ENCODE results near the gene SESTD1. TPM values are rescaled to one million over a fixed set of nuclear protein-coding genes. Genes with fewer than 3 reads are reported as not detected.

Gene SESTD1
- total RNA-seq, 1 donor from 2014 or later, result 19.4 TPM

DNA sequence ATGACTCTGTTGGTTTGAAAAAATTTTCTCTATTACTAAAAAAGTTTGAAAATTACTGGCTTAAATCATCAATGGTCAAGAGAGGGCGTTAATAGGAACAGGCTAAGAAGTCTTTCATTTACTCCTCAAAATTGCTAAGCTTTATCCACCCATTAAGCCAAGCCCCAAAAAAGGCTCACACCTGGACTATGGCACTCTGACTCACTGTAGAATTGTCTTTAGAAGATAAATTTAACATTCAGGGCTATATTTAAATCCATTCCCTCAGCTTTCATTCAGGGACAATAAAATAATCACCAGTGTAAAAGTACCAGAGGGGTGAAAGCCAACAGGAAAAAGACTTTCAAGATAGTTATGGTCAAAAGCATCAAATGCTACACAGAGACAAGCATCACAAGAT lies 80.0 kb downstream of the SESTD1 start:
- DNase-seq (ENCODE audit: low read depth) (no peak), FAIRE-seq (no peak)
- Histone ChIP-seq H3K27ac (ENCODE audit: low read depth, low read length) (no peak overlapping the region), H3K4me3 (ENCODE audit: insufficient read depth, low read depth, low read length) (no peak overlapping the region), H3K4me2 (ENCODE audit: low read length) (no peak overlapping the region), H3K27me3 (ENCODE audit: insufficient read depth, low read length) (no peaks in the 10 kb centered on the region), H4K20me1 (ENCODE audit: insufficient read depth, low read length) (peaks cover 7% of the 10 kb centered on the region), H3K36me3 (ENCODE audit: insufficient read depth, low read length) (no peaks in the 10 kb centered on the region), H3K9ac (ENCODE audit: low read length) (no peak overlapping the region), H3K79me2 (ENCODE audit: insufficient read depth, low read length) (peaks cover 24% of the 10 kb centered on the region), H3K4me1 (ENCODE audit: insufficient read depth, low read length) (no peaks in the 10 kb centered on the region), H2AFZ (ENCODE audit: low read depth, low read length) (no peak overlapping the region), H3K9me3 (ENCODE audit: insufficient read depth, low read depth, low read length) (no peaks in the 10 kb centered on the region)
- TF ChIP-seq EZH2 (IDR thresholded peaks at IDR 0.05; ENCODE audit: insufficient read depth, low read length), result no peak
- TF ChIP-seq, protein P1, sequence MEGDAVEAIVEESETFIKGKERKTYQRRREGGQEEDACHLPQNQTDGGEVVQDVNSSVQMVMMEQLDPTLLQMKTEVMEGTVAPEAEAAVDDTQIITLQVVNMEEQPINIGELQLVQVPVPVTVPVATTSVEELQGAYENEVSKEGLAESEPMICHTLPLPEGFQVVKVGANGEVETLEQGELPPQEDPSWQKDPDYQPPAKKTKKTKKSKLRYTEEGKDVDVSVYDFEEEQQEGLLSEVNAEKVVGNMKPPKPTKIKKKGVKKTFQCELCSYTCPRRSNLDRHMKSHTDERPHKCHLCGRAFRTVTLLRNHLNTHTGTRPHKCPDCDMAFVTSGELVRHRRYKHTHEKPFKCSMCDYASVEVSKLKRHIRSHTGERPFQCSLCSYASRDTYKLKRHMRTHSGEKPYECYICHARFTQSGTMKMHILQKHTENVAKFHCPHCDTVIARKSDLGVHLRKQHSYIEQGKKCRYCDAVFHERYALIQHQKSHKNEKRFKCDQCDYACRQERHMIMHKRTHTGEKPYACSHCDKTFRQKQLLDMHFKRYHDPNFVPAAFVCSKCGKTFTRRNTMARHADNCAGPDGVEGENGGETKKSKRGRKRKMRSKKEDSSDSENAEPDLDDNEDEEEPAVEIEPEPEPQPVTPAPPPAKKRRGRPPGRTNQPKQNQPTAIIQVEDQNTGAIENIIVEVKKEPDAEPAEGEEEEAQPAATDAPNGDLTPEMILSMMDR (IDR thresholded peaks at IDR 0.05; ENCODE audit: insufficient read depth, low read depth, low read length), result no peak
- H3K27me3 Mint-ChIP-seq (ENCODE audit: low read depth, unreplicated experiment), result no peaks in the 10 kb centered on the region
- H3K4me1 Mint-ChIP-seq (ENCODE audit: low read depth, unreplicated experiment), result peaks cover 6% of the 10 kb centered on the region
- H3K9me3 Mint-ChIP-seq (ENCODE audit: unreplicated experiment), result peaks cover 5% of the 10 kb centered on the region
- H3K27ac Mint-ChIP-seq (ENCODE audit: unreplicated experiment), result no peak overlapping the region
- H3K4me3 Mint-ChIP-seq (ENCODE audit: unreplicated experiment), result no peak overlapping the region
- H3K36me3 Mint-ChIP-seq (ENCODE audit: low read depth, unreplicated experiment), result peaks cover 10% of the 10 kb centered on the region

DNA sequence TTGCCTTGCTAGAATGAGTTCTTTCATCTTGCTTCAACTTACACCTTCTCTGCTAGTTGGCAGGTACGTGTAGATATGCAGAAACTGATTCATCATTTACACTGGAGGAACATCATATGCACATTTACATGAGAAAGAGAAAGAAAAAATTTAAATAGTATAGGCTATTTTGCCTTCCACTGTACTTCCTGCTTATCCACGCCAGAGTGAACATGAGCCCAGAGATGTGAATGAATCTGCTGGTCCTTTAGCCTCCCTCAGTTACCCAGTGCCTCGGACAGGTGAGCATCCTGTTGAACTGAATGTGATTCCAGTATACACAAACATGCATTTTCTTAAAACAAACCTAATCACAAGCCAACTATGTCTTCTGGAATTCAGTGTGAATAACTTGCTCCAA lies 83.6 kb downstream of the SESTD1 start:
- H3K79me2 ChIP-seq (ENCODE audit: insufficient read depth, low read length), result peaks cover 5% of the 10 kb centered on the region
- no peak overlapping the region for H3K4me3 ChIP-seq (ENCODE audit: insufficient read depth, low read depth, low read length)
- DNase-seq (ENCODE audit: low read depth) (no peak), FAIRE-seq (no peak)
- H3K27ac ChIP-seq (ENCODE audit: low read depth, low read length), result no peak overlapping the region
- no peak overlapping the region for H2AFZ ChIP-seq (ENCODE audit: low read depth, low read length)
- H4K20me1 ChIP-seq (ENCODE audit: insufficient read depth, low read length), result no peaks in the 10 kb centered on the region
- TF ChIP-seq EZH2 (IDR thresholded peaks at IDR 0.05; ENCODE audit: insufficient read depth, low read length), result no peak
- TF ChIP-seq, protein P1 (IDR thresholded peaks at IDR 0.05; ENCODE audit: insufficient read depth, low read depth, low read length), result no peak
- no peaks in the 10 kb centered on the region for H3K27me3 ChIP-seq (ENCODE audit: insufficient read depth, low read length)
- no peak overlapping the region for H3K4me3 Mint-ChIP-seq (ENCODE audit: unreplicated experiment)
- H3K9me3 Mint-ChIP-seq (ENCODE audit: unreplicated experiment), result no peaks in the 10 kb centered on the region
- no peak overlapping the region for H3K9ac ChIP-seq (ENCODE audit: low read length)
- H3K4me1 ChIP-seq (ENCODE audit: insufficient read depth, low read length), result no peaks in the 10 kb centered on the region
- H3K4me1 Mint-ChIP-seq (ENCODE audit: low read depth, unreplicated experiment), result peaks cover 4% of the 10 kb centered on the region
- H3K27me3 Mint-ChIP-seq (ENCODE audit: low read depth, unreplicated experiment), result no peaks in the 10 kb centered on the region
- no peaks in the 10 kb centered on the region for H3K36me3 Mint-ChIP-seq (ENCODE audit: low read depth, unreplicated experiment)
- H3K9me3 ChIP-seq (ENCODE audit: insufficient read depth, low read depth, low read length), result no peaks in the 10 kb centered on the region
- H3K36me3 ChIP-seq (ENCODE audit: insufficient read depth, low read length), result no peaks in the 10 kb centered on the region
- H3K4me2 ChIP-seq (ENCODE audit: low read length), result no peak overlapping the region
- no peak overlapping the region for H3K27ac Mint-ChIP-seq (ENCODE audit: unreplicated experiment)

DNA sequence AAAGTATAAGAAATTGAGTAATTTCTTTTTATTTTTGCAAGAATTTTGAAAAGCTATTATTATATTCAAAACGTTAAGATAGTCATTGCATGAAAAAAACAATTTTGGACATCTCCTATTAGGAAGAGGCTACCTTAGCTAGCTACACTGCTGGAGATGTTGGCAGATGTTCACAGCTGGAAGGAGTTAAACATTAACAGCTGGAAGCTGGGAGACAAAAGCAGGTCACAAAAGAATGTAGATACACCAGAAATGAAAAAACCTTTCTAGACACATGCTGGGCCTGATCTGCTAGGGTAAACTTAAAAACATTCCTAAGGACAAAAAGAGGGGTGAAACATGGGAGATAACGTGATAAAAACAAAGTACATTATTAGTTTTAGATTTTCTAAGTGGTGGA lies 84.4 kb downstream of the SESTD1 start:
- H3K4me3 Mint-ChIP-seq (ENCODE audit: unreplicated experiment), result no peak overlapping the region
- Histone ChIP-seq H3K36me3 (ENCODE audit: insufficient read depth, low read length) (no peaks in the 10 kb centered on the region), H3K27ac (ENCODE audit: low read depth, low read length) (no peak overlapping the region), H3K9ac (ENCODE audit: low read length) (no peak overlapping the region), H3K9me3 (ENCODE audit: insufficient read depth, low read depth, low read length) (no peaks in the 10 kb centered on the region), H3K4me3 (ENCODE audit: insufficient read depth, low read depth, low read length) (no peak overlapping the region), H4K20me1 (ENCODE audit: insufficient read depth, low read length) (no peaks in the 10 kb centered on the region), H3K4me1 (ENCODE audit: insufficient read depth, low read length) (no peaks in the 10 kb centered on the region), H3K4me2 (ENCODE audit: low read length) (no peak overlapping the region), H3K27me3 (ENCODE audit: insufficient read depth, low read length) (no peaks in the 10 kb centered on the region), H2AFZ (ENCODE audit: low read depth, low read length) (no peak overlapping the region), H3K79me2 (ENCODE audit: insufficient read depth, low read length) (peaks cover 4% of the 10 kb centered on the region)
- no peak for FAIRE-seq
- H3K27ac Mint-ChIP-seq (ENCODE audit: unreplicated experiment), result no peak overlapping the region
- no peaks in the 10 kb centered on the region for H3K9me3 Mint-ChIP-seq (ENCODE audit: unreplicated experiment)
- H3K4me1 Mint-ChIP-seq (ENCODE audit: low read depth, unreplicated experiment), result peaks cover 4% of the 10 kb centered on the region
- TF ChIP-seq EZH2 (IDR thresholded peaks at IDR 0.05; ENCODE audit: insufficient read depth, low read length), result no peak
- TF ChIP-seq, protein P1 (IDR thresholded peaks at IDR 0.05; ENCODE audit: insufficient read depth, low read depth, low read length), result no peak
- no peaks in the 10 kb centered on the region for H3K36me3 Mint-ChIP-seq (ENCODE audit: low read depth, unreplicated experiment)
- H3K27me3 Mint-ChIP-seq (ENCODE audit: low read depth, unreplicated experiment), result no peaks in the 10 kb centered on the region
- DNase-seq (ENCODE audit: low read depth), result no peak
